Astrocyte of the cerebellum (primary cell): Measurements from ENCODE around the gene WWC1.
"Not testable (repeated sequence)": the region's sequence is repeated elsewhere in the genome, so short reads cannot be mapped to it uniquely, and the experiment has no call there.

ENCODE experiments used
- DNase-seq: peaks from one replicate; pipeline ENCODE4 v3.0.0-alpha.2; 2011; ENCODE audit warnings: low read depth
- H3K4me3 ChIP-seq: 2 replicates; pipeline ENCODE4 v1.5.1; 2011; ENCODE audit warnings: mild to moderate bottlenecking, low read depth, low read length, moderate library complexity
- CTCF ChIP-seq: IDR thresholded peaks from 2 replicates; pipeline ENCODE4 v1.5.1; 2012; ENCODE audit warnings: low read length, low read depth, moderate library complexity, mild to moderate bottlenecking; ENCODE audit errors: missing control alignments
- in situ Hi-C: cut with HindIII; loops from 2 replicates; pipeline ENCODE4 v1.10.0; 2017; ENCODE audit warnings: low sequenced_read_pairs

WWC1 gene

GRCh38 chr5:168434001-168434400 lies 142.6 kb downstream of the WWC1 start:
- H3K4me3 ChIP-seq, result no peak overlapping the region

GRCh38 chr5:168434746-168435321 lies 143.4 kb downstream of the WWC1 start:
- DNase-seq, result no peak
- in situ Hi-C loops, result no loop called here
- no peak overlapping the region for H3K4me3 ChIP-seq
- no peak for TF ChIP-seq CTCF

More at GRCh38 chr5:168434001-168434400, 142.6 kb downstream of the WWC1 start:
- in situ Hi-C loops, result no loop called here
- TF ChIP-seq CTCF, result no peak
- no peak for DNase-seq

- DNase-seq, H3K4me3 ChIP-seq, in situ Hi-C loops: not testable (repeated sequence)
Measured at GRCh38 chr5:168435340-168435739, 143.9 kb downstream of the WWC1 start.

- in situ Hi-C loops, result no loop called here
- DNase-seq, result no peak
- no peak overlapping the region for H3K4me3 ChIP-seq
- TF ChIP-seq CTCF, result no peak
Measured at GRCh38 chr5:168438349-168438748, 146.9 kb downstream of the WWC1 start.

- in situ Hi-C loops, result no loop called here
- no peak for DNase-seq
- H3K4me3 ChIP-seq, result no peak overlapping the region
- TF ChIP-seq CTCF, result no peak
Measured at GRCh38 chr5:168443533-168443932, 152.1 kb downstream of the WWC1 start.

- no peak overlapping the region for H3K4me3 ChIP-seq
- DNase-seq, result no peak
- TF ChIP-seq CTCF, result no peak
- in situ Hi-C loops, result no loop called here
Measured at GRCh38 chr5:168443950-168444700, 152.7 kb downstream of the WWC1 start.

- H3K4me3 ChIP-seq, result no peak overlapping the region
- DNase-seq, result no peak
- in situ Hi-C loops, result no loop called here
- no peak for TF ChIP-seq CTCF
Measured at GRCh38 chr5:168446983-168447619, 155.7 kb downstream of the WWC1 start.
